ENCODE results near the gene STXBP1.

Gene STXBP1

DNA sequence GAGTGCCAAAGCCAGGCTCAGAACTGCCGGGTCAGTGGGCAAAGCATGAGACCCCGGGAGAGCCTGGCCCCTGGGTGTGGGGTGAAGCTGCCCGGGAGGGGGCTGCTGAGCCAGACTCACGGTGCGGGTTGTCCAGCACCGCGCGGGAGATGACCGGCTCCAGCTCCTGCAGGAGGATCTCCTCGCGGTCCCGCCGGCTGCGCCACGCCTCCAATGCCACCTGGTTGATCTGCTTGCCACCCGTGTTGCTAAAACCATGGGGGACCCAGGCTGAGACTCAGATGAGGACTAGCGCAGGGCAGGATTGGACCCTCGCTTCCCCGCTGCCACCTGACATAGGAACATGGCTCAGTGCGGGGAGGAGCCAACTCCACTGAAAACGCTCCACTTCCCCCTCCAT is 120.4 kb downstream of the STXBP1 start:
- FAIRE-seq: no peak

GRCh38 chr9:127733614-127734013 is 121.5 kb downstream of the STXBP1 start:
- FAIRE-seq (no peak), DNase-seq (ENCODE audit: low spot score) (no peak)

More for the DNA sequence above, 120.4 kb downstream of the STXBP1 start:
- no peak for DNase-seq (ENCODE audit: low spot score)

GRCh38 chr9:127734247-127734746 is 122.2 kb downstream of the STXBP1 start:
- no peak for DNase-seq (ENCODE audit: low spot score)
- FAIRE-seq: no peak

- DNase-seq (ENCODE audit: low spot score): peak; percentile 93
- peak; percentile 75 for FAIRE-seq
These were observed 122.9 kb downstream of the STXBP1 start, which contains the start of gene TOR2A for GRCh38 chr9:127734747-127735529. Gene TOR2A (minus strand): TSS chr9:127735294. CDS start chr9:127735270, 24 bp downstream.

DNA sequence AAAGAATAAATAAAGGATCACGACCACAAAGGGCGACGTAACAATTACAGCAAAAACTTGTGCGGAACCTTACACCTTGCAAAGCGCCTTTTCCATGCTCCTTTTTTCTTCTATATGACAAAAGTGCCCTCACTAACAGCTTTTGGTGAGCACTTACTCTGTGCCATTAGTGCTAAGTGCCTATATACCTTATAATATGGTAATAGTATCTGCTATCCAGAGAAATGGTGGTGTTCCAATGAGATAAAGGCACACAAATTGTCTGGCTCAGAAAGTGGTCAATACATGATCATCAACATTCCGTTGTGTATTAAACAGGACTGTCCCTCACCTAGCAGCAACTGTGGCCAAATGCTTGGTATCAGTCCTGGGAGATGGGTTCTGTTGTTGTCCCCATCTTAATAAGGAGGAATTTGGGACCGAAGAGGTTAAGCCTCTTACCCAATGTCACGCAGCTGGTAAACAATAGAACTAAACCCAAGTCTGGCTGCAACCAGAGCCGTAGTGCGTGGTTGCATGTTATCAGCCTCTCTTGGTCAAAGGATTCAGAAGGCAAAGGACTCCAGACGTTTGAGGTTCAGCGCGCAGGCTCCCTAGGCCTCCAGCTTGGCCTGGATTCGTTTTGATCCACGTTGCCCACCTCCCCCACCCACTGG is 123.6 kb downstream of the STXBP1 start:
- DNase-seq (ENCODE audit: low spot score) (no peak), FAIRE-seq (no peak)

GRCh38 chr9:127738666-127739065 is 126.6 kb downstream of the STXBP1 start:
- FAIRE-seq: no peak
- DNase-seq (ENCODE audit: low spot score): no peak

- FAIRE-seq: no peak
- DNase-seq (ENCODE audit: low spot score): no peak
These were observed 127.7 kb downstream of the STXBP1 start for GRCh38 chr9:127739614-127740330.

DNA sequence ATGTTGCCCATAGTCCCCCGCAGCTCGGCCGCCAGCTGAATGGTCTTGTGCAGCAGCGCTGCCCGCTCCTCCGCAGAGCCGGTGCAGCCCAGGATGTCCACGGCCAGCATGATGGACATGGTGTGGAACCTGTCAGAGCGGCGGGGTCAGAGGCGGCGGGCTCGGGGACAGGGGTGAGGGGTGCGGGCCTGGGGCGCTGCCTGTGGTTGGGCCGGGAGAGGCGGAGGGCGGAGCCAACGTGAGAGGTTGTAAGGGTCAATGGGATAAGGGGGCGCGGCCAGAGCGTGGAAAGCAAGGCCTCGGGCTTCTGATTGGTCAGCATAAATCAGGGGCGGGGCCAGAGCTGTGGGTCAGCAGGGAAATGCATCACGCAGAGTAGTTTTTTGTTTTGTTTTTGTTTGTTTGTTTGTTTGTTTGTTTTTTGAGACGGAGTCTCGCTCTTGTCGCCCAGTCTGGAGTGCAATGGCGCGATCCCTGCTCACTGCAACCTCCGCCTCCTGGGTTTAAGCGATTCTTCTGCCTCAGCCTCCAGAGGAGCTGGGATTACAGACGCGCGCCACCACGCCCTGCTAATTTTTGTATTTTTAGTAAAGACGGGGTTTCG is 129.9 kb downstream of the STXBP1 start:
- DNase-seq (ENCODE audit: low spot score) (no peak), FAIRE-seq (no peak)
